ENCODE measurements around the gene MORC3. TPM values are rescaled to one million over a fixed set of nuclear protein-coding genes. Genes with fewer than 3 reads are reported as not detected.

MORC3 gene
- total RNA-seq, 1 experiment from 2014 or later, result 35.2 TPM

DNA sequence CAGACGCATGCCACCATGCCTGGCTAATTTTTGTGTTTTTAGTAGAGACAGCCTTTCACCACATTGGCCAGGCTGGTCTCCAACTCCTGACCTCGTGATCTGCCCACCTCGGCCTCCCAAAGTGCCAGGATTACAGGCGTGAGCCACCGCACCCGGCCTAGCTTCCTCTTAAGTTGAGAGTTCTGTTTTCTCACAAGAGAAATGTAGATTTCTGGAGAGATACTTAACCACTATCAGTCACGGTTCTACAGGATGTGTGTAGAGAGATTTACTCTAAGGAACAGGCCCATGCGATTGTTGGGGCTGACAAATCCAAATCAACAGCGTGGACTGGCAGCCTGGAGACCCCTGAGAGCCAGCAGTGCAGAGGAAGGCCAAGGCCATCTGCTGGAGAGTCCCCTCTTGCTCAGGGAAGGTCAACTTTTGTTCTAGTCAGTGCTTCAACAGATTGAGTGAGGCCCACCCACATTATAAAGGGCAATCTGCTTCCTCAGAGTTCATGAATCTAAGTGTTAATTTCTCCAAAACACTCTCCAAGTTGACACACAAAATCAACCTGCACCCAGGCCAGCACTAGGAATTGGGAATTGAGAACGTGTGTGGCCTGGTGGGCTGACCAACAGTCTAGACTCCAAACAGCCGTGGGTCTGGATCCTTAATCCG lies 103.9 kb downstream of the MORC3 start:
- no peak for DNase-seq (ENCODE audit: low read depth)

DNA sequence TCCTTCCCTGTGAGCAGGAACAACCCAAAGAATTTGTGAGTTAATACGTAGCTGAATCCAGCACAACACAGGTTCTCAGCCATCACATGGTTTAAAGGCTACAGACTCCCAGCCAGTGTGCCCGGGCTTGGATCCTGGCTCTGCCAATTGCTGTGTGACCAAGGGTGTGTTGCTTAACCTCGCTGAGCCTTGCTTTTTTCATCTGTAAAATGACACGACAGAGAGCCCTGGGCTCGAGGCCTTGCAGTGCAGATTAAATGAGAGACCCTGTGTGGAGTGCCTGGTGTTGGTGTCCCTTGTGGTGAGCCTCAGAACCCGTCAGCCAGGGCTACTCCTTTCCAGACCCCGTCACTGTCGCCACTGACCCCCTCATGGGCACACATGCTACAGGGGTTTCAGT lies 104.6 kb downstream of the MORC3 start:
- DNase-seq (ENCODE audit: low read depth), result no peak

DNA sequence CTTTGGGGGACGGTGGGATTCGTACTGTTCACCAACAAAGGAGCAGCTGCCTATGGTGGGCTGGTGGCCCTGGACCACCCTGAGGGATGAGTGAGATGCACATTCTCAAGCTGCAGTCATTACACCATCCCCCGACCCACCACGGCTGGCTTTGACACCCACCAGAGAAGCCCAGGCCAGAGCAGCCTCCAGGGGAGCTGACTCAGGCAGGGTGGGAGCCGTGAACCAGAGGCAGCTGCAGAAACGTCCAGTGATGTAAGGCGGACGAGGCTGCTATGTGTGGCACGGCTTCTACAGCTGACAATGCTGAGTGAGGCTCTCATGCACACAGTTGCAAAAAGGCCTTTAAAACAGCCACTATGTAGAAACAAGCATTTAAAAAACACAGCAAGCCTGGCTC lies 105.3 kb downstream of the MORC3 start:
- DNase-seq (ENCODE audit: low read depth), result no peak

Other genes with a start within 250 kb of the MORC3 start
- gene CBR3, start 185.1 kb upstream of the MORC3 start, total RNA-seq (2014; rRNA removed; shearing (Covaris generic)), result 57.9 and 75.6 TPM in 2 replicates
- 46.8 and 54.3 TPM in 2 replicates for gene DOP1B, start 163.4 kb upstream of the MORC3 start, total RNA-seq (2014; rRNA removed; shearing (Covaris generic))
- 14.4 and 21.4 TPM in 2 replicates for gene CHAF1B, start 65.2 kb downstream of the MORC3 start, total RNA-seq (2014; rRNA removed; shearing (Covaris generic))
- gene CLDN14, start 159.9 kb downstream of the MORC3 start, total RNA-seq (2014; rRNA removed; shearing (Covaris generic)), result not detected in 2 replicates